ENCODE results near the gene MRM2.

The MRM2 gene

GRCh38 chr7:2213551-2214215, 28.3 kb downstream of the MRM2 start:
- Histone ChIP-seq H4K20me1 (ENCODE audit: insufficient read depth, low read length) (no peaks in the 10 kb centered on the region), H3K4me2 (ENCODE audit: low read depth, low read length) (no peak overlapping the region), H3K27ac (ENCODE audit: low read length) (no peak overlapping the region), H3K9me2 (replicated peaks; ENCODE audit: insufficient read depth, low read length) (no peaks in the 10 kb centered on the region), H3K9me3 (replicated peaks; ENCODE audit: insufficient read depth, low read length) (no peaks in the 10 kb centered on the region), H3K4me3 (ENCODE audit: low read length) (no peak overlapping the region), H3K9ac (ENCODE audit: low read length) (no peak overlapping the region), H2AFZ (ENCODE audit: low read length) (no peak overlapping the region), H3K36me3 (replicated peaks; ENCODE audit: insufficient read depth, low read length) (no peaks in the 10 kb centered on the region), H3F3A (ENCODE audit: insufficient read depth, low read length) (no peaks in the 10 kb centered on the region), H3K27me3 (replicated peaks; ENCODE audit: insufficient read depth, low read length) (no peaks in the 10 kb centered on the region), H3K79me2 (ENCODE audit: low read length) (no peaks in the 10 kb centered on the region), H3K4me1 (ENCODE audit: low read length) (no peaks in the 10 kb centered on the region)
- no peak for DNase-seq
- no peak for TF ChIP-seq EZH2 (optimal IDR thresholded peaks at IDR 0.05; ENCODE audit: low read depth, low read length)
- no peak for TF ChIP-seq CTCF (IDR thresholded peaks at IDR 0.05; ENCODE audit: low read length)
- TF ChIP-seq EZH2phosphoT487 (IDR thresholded peaks at IDR 0.05; ENCODE audit: low read length), result no peak

- no peak overlapping the region for H2AFZ ChIP-seq (ENCODE audit: low read length)
- no peaks in the 10 kb centered on the region for H3K79me2 ChIP-seq (ENCODE audit: low read length)
- H3K27me3 ChIP-seq (replicated peaks; ENCODE audit: insufficient read depth, low read length), result no peaks in the 10 kb centered on the region
- DNase-seq, result no peak
- TF ChIP-seq EZH2phosphoT487 (IDR thresholded peaks at IDR 0.05; ENCODE audit: low read length), result no peak
- H3K27ac ChIP-seq (ENCODE audit: low read length), result no peak overlapping the region
- H3F3A ChIP-seq (ENCODE audit: insufficient read depth, low read length), result no peaks in the 10 kb centered on the region
- H3K9me3 ChIP-seq (replicated peaks; ENCODE audit: insufficient read depth, low read length), result no peaks in the 10 kb centered on the region
- H3K9me2 ChIP-seq (replicated peaks; ENCODE audit: insufficient read depth, low read length), result no peaks in the 10 kb centered on the region
- no peaks in the 10 kb centered on the region for H3K36me3 ChIP-seq (replicated peaks; ENCODE audit: insufficient read depth, low read length)
- H3K9ac ChIP-seq (ENCODE audit: low read length), result no peak overlapping the region
- H3K4me2 ChIP-seq (ENCODE audit: low read depth, low read length), result no peak overlapping the region
- H4K20me1 ChIP-seq (ENCODE audit: insufficient read depth, low read length), result no peaks in the 10 kb centered on the region
- H3K4me3 ChIP-seq (ENCODE audit: low read length), result no peak overlapping the region
- no peaks in the 10 kb centered on the region for H3K4me1 ChIP-seq (ENCODE audit: low read length)
Measured at GRCh38 chr7:2212906-2213305, 29.1 kb downstream of the MRM2 start.

DNA sequence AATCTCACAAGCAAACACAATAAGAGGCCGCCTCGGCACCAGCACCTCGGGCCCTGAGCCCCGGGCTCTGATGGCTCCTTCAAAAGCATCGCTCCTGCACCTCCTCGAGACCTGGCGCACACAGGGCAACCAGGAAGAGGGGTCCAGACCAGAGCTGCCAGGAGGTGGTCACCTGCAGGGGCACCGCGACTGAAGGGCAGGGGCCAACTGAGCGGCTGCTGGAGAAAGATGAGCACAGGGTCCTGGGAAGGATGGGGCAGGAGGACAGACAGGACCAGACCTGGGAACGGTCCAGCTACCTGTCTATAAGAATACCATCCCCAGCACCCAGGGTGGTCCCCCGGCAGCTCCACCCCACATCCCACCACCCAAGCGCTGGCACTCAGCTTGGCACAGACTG, 30.1 kb downstream of the MRM2 start:
- no peaks in the 10 kb centered on the region for H3K79me2 ChIP-seq (ENCODE audit: low read length)

More for the DNA sequence above, 30.1 kb downstream of the MRM2 start:
- Histone ChIP-seq H3K9me2 (replicated peaks; ENCODE audit: insufficient read depth, low read length) (no peaks in the 10 kb centered on the region), H3K27me3 (replicated peaks; ENCODE audit: insufficient read depth, low read length) (no peaks in the 10 kb centered on the region), H3K4me3 (ENCODE audit: low read length) (no peak overlapping the region), H3K9me3 (replicated peaks; ENCODE audit: insufficient read depth, low read length) (no peaks in the 10 kb centered on the region), H4K20me1 (ENCODE audit: insufficient read depth, low read length) (no peaks in the 10 kb centered on the region), H3K4me2 (ENCODE audit: low read depth, low read length) (no peak overlapping the region), H3F3A (ENCODE audit: insufficient read depth, low read length) (no peaks in the 10 kb centered on the region), H2AFZ (ENCODE audit: low read length) (no peak overlapping the region), H3K4me1 (ENCODE audit: low read length) (no peaks in the 10 kb centered on the region), H3K36me3 (replicated peaks; ENCODE audit: insufficient read depth, low read length) (no peaks in the 10 kb centered on the region), H3K27ac (ENCODE audit: low read length) (no peak overlapping the region), H3K9ac (ENCODE audit: low read length) (no peak overlapping the region)
- DNase-seq, result no peak
- no peak for TF ChIP-seq EZH2 (optimal IDR thresholded peaks at IDR 0.05; ENCODE audit: low read depth, low read length)
- TF ChIP-seq CTCF (IDR thresholded peaks at IDR 0.05; ENCODE audit: low read length), result no peak
- no peak for TF ChIP-seq EZH2phosphoT487 (IDR thresholded peaks at IDR 0.05; ENCODE audit: low read length)
